ENCODE measurements around the gene GPATCH4. TPM values are rescaled to one million over a fixed set of nuclear protein-coding genes. Genes with fewer than 3 reads are reported as not detected.
"Not testable (repeated sequence)": the region's sequence is repeated elsewhere in the genome, so short reads cannot be mapped to it uniquely, and the experiment has no call there.

GPATCH4 gene
- total RNA-seq, 3 donors from 2014 or later, result 17.4 to 25.9 (median 21.5) TPM

DNA sequence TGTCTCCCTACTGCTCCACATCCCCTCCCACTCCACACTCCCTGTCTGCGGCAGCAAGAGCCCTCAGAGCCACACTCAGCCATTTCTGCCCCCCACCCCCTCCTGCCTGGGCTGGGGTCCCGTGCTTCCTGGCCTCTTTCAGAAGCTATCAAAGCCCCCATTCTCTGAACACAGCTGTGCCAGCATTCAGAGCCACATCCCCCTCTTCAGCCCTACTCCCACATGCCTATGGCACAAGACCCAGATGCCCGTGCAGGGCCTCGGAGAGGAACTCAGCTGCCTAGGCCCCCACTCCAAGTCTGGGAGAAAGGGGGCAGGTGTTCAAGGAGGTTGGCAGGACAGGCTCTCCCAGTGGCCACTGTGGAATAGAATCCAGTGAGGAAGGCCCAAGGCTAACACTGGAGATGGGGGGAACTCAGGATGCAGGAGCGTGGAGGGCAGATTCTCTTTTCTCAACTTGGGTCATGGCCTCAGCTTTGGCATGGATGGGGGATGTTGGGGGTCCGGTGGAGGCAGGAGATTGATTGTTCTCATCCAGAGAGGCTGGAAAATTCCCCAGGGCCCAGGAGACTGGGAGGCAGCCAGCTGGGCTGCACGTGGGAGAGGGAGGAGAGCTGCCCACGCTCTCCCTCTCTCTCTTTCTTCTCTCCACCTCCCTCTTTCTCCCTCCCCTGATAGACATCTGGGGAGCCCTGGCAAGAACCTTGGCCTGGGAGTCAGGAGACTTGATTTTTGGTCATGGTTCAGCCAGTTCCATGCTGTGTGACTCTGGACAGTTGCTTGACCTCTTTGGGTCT lies 37.1 kb upstream of the GPATCH4 start:
- no peaks in the 10 kb centered on the region for H3K36me3 ChIP-seq (ENCODE audit: low read depth)
- ATAC-seq (no peak), DNase-seq (no peak)
- H3K4me1 ChIP-seq (ENCODE audit: low read depth), result peaks cover 6% of the 10 kb centered on the region
- intact Hi-C loops (cut with DNase I, micrococcal nuclease), result no loop called here
- no peaks in the 10 kb centered on the region for H3K9me3 ChIP-seq
- no peak overlapping the region for H3K4me3 ChIP-seq
- TF ChIP-seq, protein P1, sequence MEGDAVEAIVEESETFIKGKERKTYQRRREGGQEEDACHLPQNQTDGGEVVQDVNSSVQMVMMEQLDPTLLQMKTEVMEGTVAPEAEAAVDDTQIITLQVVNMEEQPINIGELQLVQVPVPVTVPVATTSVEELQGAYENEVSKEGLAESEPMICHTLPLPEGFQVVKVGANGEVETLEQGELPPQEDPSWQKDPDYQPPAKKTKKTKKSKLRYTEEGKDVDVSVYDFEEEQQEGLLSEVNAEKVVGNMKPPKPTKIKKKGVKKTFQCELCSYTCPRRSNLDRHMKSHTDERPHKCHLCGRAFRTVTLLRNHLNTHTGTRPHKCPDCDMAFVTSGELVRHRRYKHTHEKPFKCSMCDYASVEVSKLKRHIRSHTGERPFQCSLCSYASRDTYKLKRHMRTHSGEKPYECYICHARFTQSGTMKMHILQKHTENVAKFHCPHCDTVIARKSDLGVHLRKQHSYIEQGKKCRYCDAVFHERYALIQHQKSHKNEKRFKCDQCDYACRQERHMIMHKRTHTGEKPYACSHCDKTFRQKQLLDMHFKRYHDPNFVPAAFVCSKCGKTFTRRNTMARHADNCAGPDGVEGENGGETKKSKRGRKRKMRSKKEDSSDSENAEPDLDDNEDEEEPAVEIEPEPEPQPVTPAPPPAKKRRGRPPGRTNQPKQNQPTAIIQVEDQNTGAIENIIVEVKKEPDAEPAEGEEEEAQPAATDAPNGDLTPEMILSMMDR (IDR thresholded peaks at IDR 0.05), result no peak

GRCh38 chr1:156632355-156632754 lies 31.1 kb upstream of the GPATCH4 start:
- H3K36me3 ChIP-seq (ENCODE audit: low read depth), result no peaks in the 10 kb centered on the region
- no peak for ATAC-seq
- no peaks in the 10 kb centered on the region for H3K4me1 ChIP-seq (ENCODE audit: low read depth)
- TF ChIP-seq, protein P1 (IDR thresholded peaks at IDR 0.05), result no peak
- no peak for DNase-seq
- no peak overlapping the region for H3K4me3 ChIP-seq
- intact Hi-C loops (cut with DNase I, micrococcal nuclease), result no loop called here
- no peaks in the 10 kb centered on the region for H3K9me3 ChIP-seq

GRCh38 chr1:156631152-156631551 lies 29.9 kb upstream of the GPATCH4 start:
- ATAC-seq; DNase-seq; H3K9me3 ChIP-seq; H3K4me1 ChIP-seq (ENCODE audit: low read depth); H3K4me3 ChIP-seq; H3K36me3 ChIP-seq (ENCODE audit: low read depth): not testable (repeated sequence)
- intact Hi-C loops (cut with DNase I, micrococcal nuclease), result loop anchor here in 1 of 2 donors (2.0 kb wide), 1 partner anchor 24 kb away; no protein-coding TSS in a partner anchor

DNA sequence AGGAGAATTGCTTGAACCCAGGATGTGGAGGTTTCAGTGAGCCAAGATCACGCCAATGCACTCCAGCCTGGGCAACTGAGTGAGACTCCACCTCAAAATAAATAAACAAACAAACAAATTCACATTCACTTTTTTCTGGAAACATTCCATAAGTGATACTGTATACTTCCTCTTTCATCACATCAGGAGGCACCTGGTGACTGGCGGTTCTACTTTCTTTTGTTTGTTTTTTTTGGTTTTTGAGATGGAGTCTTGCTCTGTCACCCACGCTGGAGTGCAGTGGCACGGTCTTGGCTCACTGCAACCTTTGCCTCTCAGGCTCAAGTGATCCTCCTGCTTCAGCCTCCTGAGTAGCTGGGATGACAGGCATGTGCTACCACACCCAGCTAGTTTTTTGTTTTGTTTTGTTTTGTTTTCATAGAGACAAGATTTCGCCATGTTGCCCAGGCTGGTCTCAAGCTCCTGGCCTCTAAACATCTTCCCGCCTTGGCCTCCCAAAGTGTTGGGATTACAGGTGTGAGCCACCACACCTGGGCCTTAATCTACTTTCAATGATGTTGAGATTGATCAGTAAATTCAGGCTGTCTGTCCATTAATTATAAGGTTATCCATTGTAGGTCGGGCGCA lies 28.7 kb upstream of the GPATCH4 start:
- H3K4me3 ChIP-seq, result no peak overlapping the region
- intact Hi-C loops (cut with DNase I, micrococcal nuclease), result loop anchor here in 1 of 2 donors (2.0 kb wide), 1 partner anchor 25 kb away; no protein-coding TSS in a partner anchor
- ATAC-seq (no peak), DNase-seq (no peak)
- peaks cover 10% of the 10 kb centered on the region for H3K4me1 ChIP-seq (ENCODE audit: low read depth)
- H3K9me3 ChIP-seq, result no peaks in the 10 kb centered on the region
- TF ChIP-seq, protein P1 (IDR thresholded peaks at IDR 0.05), result no peak
- H3K36me3 ChIP-seq (ENCODE audit: low read depth), result no peaks in the 10 kb centered on the region

GRCh38 chr1:156627313-156627880 lies 26.1 kb upstream of the GPATCH4 start:
- Histone ChIP-seq H3K4me1 (ENCODE audit: low read depth) (peaks cover 22% of the 10 kb centered on the region), H3K4me3 (no peak overlapping the region), H3K36me3 (ENCODE audit: low read depth) (no peaks in the 10 kb centered on the region), H3K9me3 (no peaks in the 10 kb centered on the region)
- ATAC-seq (peak; percentile 39), DNase-seq (peak in 1 of 3 donors; percentile 69)
- intact Hi-C loops (cut with DNase I, micrococcal nuclease), result loop anchor here in 1 of 2 donors (2.0 kb wide), 1 partner anchor 29 kb away; no protein-coding TSS in a partner anchor
- TF ChIP-seq, protein P1 (IDR thresholded peaks at IDR 0.05), result peak; percentile 48

- no peak for DNase-seq
- no peak for ATAC-seq
- H3K9me3 ChIP-seq, result no peaks in the 10 kb centered on the region
- H3K4me1 ChIP-seq (ENCODE audit: low read depth), result peaks cover 22% of the 10 kb centered on the region
- intact Hi-C loops (cut with DNase I, micrococcal nuclease), result loop anchor here in 1 of 2 donors (2.0 kb wide), 1 partner anchor 31 kb away; no protein-coding TSS in a partner anchor
- TF ChIP-seq, protein P1 (IDR thresholded peaks at IDR 0.05), result no peak
- H3K4me3 ChIP-seq, result no peak overlapping the region
- H3K36me3 ChIP-seq (ENCODE audit: low read depth), result no peaks in the 10 kb centered on the region
These were observed 24.8 kb upstream of the GPATCH4 start for GRCh38 chr1:156626079-156626438.
